PC-9 (cell line): ENCODE measurements around the gene PTPRT.
A peak's percentile ranks its signal among the peaks of the same experiment; 100 is the strongest.

ENCODE experiments used
- EZH2 ChIP-seq: fragments of 200-600 bp; sonication (generic); IDR thresholded peaks from 2 replicates; pipeline ENCODE4 v1.8.0; 2017; ENCODE audit warnings: antibody characterized with exemption, low read depth
- TF ChIP-seq, protein P1 (sequence below): fragments of 200-600 bp; sonication (generic); conservative IDR thresholded peaks from 2 replicates; pipeline ENCODE4 v1.6.1; 2017; ENCODE audit warnings: mixed run types, antibody characterized with exemption, mild to moderate bottlenecking, moderate library complexity

DNA sequence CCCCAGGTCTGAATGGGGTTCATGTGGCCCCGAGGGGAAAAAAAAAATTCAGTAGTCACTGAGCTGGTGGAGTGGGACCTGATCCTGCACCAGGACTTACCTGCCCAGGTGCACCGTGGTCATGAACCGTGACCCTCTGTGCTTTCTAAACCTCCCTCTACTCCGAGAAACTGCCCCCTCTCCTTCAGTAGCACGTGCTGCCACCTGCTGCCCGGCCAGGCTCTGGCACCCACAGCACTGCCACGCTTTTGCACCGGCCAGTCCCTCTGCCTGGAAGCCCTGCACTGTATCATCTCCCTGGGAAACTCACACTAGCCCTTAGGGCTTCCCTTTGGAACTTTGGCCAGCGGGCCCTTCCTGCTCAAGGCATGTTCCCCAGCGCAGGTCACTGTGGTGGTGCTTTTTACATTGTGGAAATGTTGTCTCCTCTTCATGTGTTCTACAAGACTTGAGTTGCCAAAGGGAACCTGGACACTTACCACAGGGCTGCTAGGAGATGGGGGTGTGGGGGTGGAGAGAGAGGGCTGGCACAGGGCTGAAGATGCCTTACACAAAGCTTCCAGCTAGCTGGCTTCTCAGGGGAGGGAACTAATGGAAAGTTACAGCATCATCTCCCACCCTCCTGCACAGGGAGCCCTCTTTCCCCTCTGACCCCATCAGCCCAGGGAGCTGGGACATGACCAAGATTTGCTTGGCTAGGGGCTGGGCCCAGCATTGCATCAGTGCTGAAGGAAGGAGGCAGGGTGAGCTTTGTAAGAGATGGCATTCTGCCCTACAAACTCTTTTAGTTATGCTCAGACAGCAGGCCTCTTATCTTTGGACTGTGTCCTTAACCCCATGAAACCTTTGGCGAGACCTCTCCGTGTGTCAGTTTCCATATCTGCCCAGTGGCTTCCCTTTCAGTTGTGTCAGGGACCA lies 2.5 kb upstream of the PTPRT start:
- TF ChIP-seq, protein P1, sequence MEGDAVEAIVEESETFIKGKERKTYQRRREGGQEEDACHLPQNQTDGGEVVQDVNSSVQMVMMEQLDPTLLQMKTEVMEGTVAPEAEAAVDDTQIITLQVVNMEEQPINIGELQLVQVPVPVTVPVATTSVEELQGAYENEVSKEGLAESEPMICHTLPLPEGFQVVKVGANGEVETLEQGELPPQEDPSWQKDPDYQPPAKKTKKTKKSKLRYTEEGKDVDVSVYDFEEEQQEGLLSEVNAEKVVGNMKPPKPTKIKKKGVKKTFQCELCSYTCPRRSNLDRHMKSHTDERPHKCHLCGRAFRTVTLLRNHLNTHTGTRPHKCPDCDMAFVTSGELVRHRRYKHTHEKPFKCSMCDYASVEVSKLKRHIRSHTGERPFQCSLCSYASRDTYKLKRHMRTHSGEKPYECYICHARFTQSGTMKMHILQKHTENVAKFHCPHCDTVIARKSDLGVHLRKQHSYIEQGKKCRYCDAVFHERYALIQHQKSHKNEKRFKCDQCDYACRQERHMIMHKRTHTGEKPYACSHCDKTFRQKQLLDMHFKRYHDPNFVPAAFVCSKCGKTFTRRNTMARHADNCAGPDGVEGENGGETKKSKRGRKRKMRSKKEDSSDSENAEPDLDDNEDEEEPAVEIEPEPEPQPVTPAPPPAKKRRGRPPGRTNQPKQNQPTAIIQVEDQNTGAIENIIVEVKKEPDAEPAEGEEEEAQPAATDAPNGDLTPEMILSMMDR = peak; percentile 57
- TF ChIP-seq EZH2 = no peak
